ENCODE measurements around the gene DNTT.

Gene DNTT

GRCh38 chr10:96374639-96374984, 70.4 kb downstream of the DNTT start:
- in situ Hi-C loops (cut with MboI; ENCODE audit: low sequenced_read_pairs), result loop anchor here (10.0 kb wide), 1 partner anchor 660 kb away; no protein-coding TSS in a partner anchor
- Histone ChIP-seq H3K9me3 (no peaks in the 10 kb centered on the region), H3K27me3 (ENCODE audit: low read depth) (no peaks in the 10 kb centered on the region), H3K36me3 (replicated peaks) (no peaks in the 10 kb centered on the region), H3K4me3 (no peak overlapping the region), H3K4me1 (peaks cover 6% of the 10 kb centered on the region)
- DNase-seq (ENCODE audit: low spot score in 2 of 2), result no peak

GRCh38 chr10:96374985-96375830, 71.0 kb downstream of the DNTT start:
- in situ Hi-C loops (cut with MboI; ENCODE audit: low sequenced_read_pairs), result loop anchor here (10.0 kb wide), 1 partner anchor 660 kb away; no protein-coding TSS in a partner anchor
- H3K9me3 ChIP-seq, result no peaks in the 10 kb centered on the region
- peak; percentile 90 to 93 for DNase-seq (ENCODE audit: low spot score in 2 of 2)

GRCh38 chr10:96376483-96376882, 72.2 kb downstream of the DNTT start:
- Histone ChIP-seq H3K27me3 (ENCODE audit: low read depth) (no peaks in the 10 kb centered on the region), H3K4me3 (no peak overlapping the region), H3K9me3 (no peaks in the 10 kb centered on the region), H3K36me3 (replicated peaks) (no peaks in the 10 kb centered on the region), H3K4me1 (peaks cover 6% of the 10 kb centered on the region)
- in situ Hi-C loops (cut with MboI; ENCODE audit: low sequenced_read_pairs), result loop anchor here (10.0 kb wide), 1 partner anchor 658 kb away; no protein-coding TSS in a partner anchor
- no peak for DNase-seq (ENCODE audit: low spot score in 2 of 2)

More at GRCh38 chr10:96374985-96375830, 71.0 kb downstream of the DNTT start:
- H3K36me3 ChIP-seq (replicated peaks), result no peaks in the 10 kb centered on the region
- H3K4me3 ChIP-seq, result peak overlapping the region; percentile 15
- peaks cover 6% of the 10 kb centered on the region for H3K4me1 ChIP-seq
- no peaks in the 10 kb centered on the region for H3K27me3 ChIP-seq (ENCODE audit: low read depth)

GRCh38 chr10:96377816-96378294, 73.6 kb downstream of the DNTT start:
- Histone ChIP-seq H3K9me3 (no peaks in the 10 kb centered on the region), H3K36me3 (replicated peaks) (no peaks in the 10 kb centered on the region), H3K4me3 (no peak overlapping the region), H3K4me1 (peaks cover 6% of the 10 kb centered on the region), H3K27me3 (ENCODE audit: low read depth) (no peaks in the 10 kb centered on the region)
- in situ Hi-C loops (cut with MboI; ENCODE audit: low sequenced_read_pairs), result loop anchor here (10.0 kb wide), 1 partner anchor 657 kb away; no protein-coding TSS in a partner anchor
- DNase-seq (ENCODE audit: low spot score in 2 of 2), result no peak

GRCh38 chr10:96378741-96379140, 74.5 kb downstream of the DNTT start:
- Histone ChIP-seq H3K9me3 (no peaks in the 10 kb centered on the region), H3K4me3 (no peak overlapping the region)
- in situ Hi-C loops (cut with MboI; ENCODE audit: low sequenced_read_pairs), result loop anchor here (10.0 kb wide), 1 partner anchor 656 kb away; no protein-coding TSS in a partner anchor

GRCh38 chr10:96379758-96380157, 75.5 kb downstream of the DNTT start:
- Histone ChIP-seq H3K36me3 (replicated peaks) (no peaks in the 10 kb centered on the region), H3K27me3 (ENCODE audit: low read depth) (no peaks in the 10 kb centered on the region), H3K4me1 (peaks cover 6% of the 10 kb centered on the region), H3K4me3 (no peak overlapping the region), H3K9me3 (no peaks in the 10 kb centered on the region)
- no peak for DNase-seq (ENCODE audit: low spot score in 2 of 2)
- in situ Hi-C loops (cut with MboI; ENCODE audit: low sequenced_read_pairs), result loop anchor here (10.0 kb wide), 1 partner anchor 655 kb away; no protein-coding TSS in a partner anchor

More at GRCh38 chr10:96378741-96379140, 74.5 kb downstream of the DNTT start:
- Histone ChIP-seq H3K36me3 (replicated peaks) (no peaks in the 10 kb centered on the region), H3K27me3 (ENCODE audit: low read depth) (no peaks in the 10 kb centered on the region), H3K4me1 (peaks cover 6% of the 10 kb centered on the region)
- no peak for DNase-seq (ENCODE audit: low spot score in 2 of 2)

GRCh38 chr10:96380821-96381220, 76.6 kb downstream of the DNTT start:
- no peaks in the 10 kb centered on the region for H3K27me3 ChIP-seq (ENCODE audit: low read depth)
- DNase-seq (ENCODE audit: low spot score in 2 of 2), result no peak
- no peak overlapping the region for H3K4me3 ChIP-seq
- no peaks in the 10 kb centered on the region for H3K4me1 ChIP-seq
- in situ Hi-C loops (cut with MboI; ENCODE audit: low sequenced_read_pairs), result no loop called here
- no peaks in the 10 kb centered on the region for H3K9me3 ChIP-seq
- no peaks in the 10 kb centered on the region for H3K36me3 ChIP-seq (replicated peaks)

GRCh38 chr10:96384506-96384905, 80.3 kb downstream of the DNTT start:
- DNase-seq (ENCODE audit: low spot score in 2 of 2), result no peak
- H3K4me1 ChIP-seq, result no peaks in the 10 kb centered on the region
- H3K27me3 ChIP-seq (ENCODE audit: low read depth), result no peaks in the 10 kb centered on the region
- H3K9me3 ChIP-seq, result no peaks in the 10 kb centered on the region
- no peaks in the 10 kb centered on the region for H3K36me3 ChIP-seq (replicated peaks)
- H3K4me3 ChIP-seq, result no peak overlapping the region
- in situ Hi-C loops (cut with MboI; ENCODE audit: low sequenced_read_pairs), result no loop called here

GRCh38 chr10:96387161-96387560, 82.9 kb downstream of the DNTT start:
- DNase-seq (ENCODE audit: low spot score in 2 of 2), result no peak
- H3K4me3 ChIP-seq, result no peak overlapping the region
- in situ Hi-C loops (cut with MboI; ENCODE audit: low sequenced_read_pairs), result no loop called here

GRCh38 chr10:96387601-96388000, 83.4 kb downstream of the DNTT start:
- peaks cover 6% of the 10 kb centered on the region for H3K27me3 ChIP-seq (ENCODE audit: low read depth)
- no peaks in the 10 kb centered on the region for H3K36me3 ChIP-seq (replicated peaks)
- H3K4me1 ChIP-seq, result no peaks in the 10 kb centered on the region
- H3K4me3 ChIP-seq, result no peak overlapping the region
- DNase-seq (ENCODE audit: low spot score in 2 of 2), result no peak
- in situ Hi-C loops (cut with MboI; ENCODE audit: low sequenced_read_pairs), result no loop called here
- H3K9me3 ChIP-seq, result no peaks in the 10 kb centered on the region

More at GRCh38 chr10:96387161-96387560, 82.9 kb downstream of the DNTT start:
- no peaks in the 10 kb centered on the region for H3K4me1 ChIP-seq
- H3K36me3 ChIP-seq (replicated peaks), result no peaks in the 10 kb centered on the region
- no peaks in the 10 kb centered on the region for H3K9me3 ChIP-seq
- H3K27me3 ChIP-seq (ENCODE audit: low read depth), result peaks cover 2% of the 10 kb centered on the region; the same call in 1 of the 2 replicates
